Naive B cell (primary cell): ENCODE data around the gene DCTD. TPM values are rescaled to one million over a fixed set of nuclear protein-coding genes. Genes with fewer than 3 reads are reported as not detected.

Source experiments
- ATAC-seq, 2 donors: fragments of 150-1000 bp; cut with Tn5 transposase; 2 replicates each; pipeline ENCODE4 v1.10.0; 2021; ENCODE audit warnings: low read depth in 2 of 2, mild to moderate bottlenecking in 2 of 2, moderate library complexity in 2 of 2
- DNase-seq: peaks from one replicate; pipeline ENCODE4 v3.0.0; 2022
- H3K27ac Mint-ChIP-seq, 6 donors: one replicate each; pipeline ENCODE4 v1.8.0; 2020 to 2022; ENCODE audit warnings: mild to moderate bottlenecking in 6 of 6, mixed read lengths in 6 of 6, moderate library complexity in 5 of 6, inconsistent platforms in 2 of 6
- H3K27me3 Mint-ChIP-seq, 3 donors: one replicate each; pipeline ENCODE4 v1.8.0; 2021 to 2022; ENCODE audit warnings: mixed read lengths in 3 of 3, mild to moderate bottlenecking in 1 of 3
- H3K36me3 Mint-ChIP-seq, 2 donors: one replicate each; pipeline ENCODE4 v1.8.0; 2020 to 2022; ENCODE audit warnings: mixed read lengths in 2 of 2, inconsistent platforms in 1 of 2, mild to moderate bottlenecking in 1 of 2
- H3K4me1 Mint-ChIP-seq, 3 donors: one replicate each; pipeline ENCODE4 v1.8.0; 2020 to 2022; ENCODE audit warnings: mixed read lengths in 3 of 3, inconsistent platforms in 1 of 3, mild to moderate bottlenecking in 1 of 3, moderate library complexity in 1 of 3
- H3K4me3 Mint-ChIP-seq, 8 donors: one replicate each; pipeline ENCODE4 v1.8.0; 2020 to 2022; ENCODE audit warnings: mild to moderate bottlenecking in 8 of 8, mixed read lengths in 8 of 8, moderate library complexity in 8 of 8, inconsistent platforms in 2 of 8
- H3K9me3 Mint-ChIP-seq, 7 donors: one replicate each; pipeline ENCODE4 v1.8.0; 2020 to 2022; ENCODE audit warnings: mixed read lengths in 7 of 7, mild to moderate bottlenecking in 5 of 7, inconsistent platforms in 2 of 7, moderate library complexity in 1 of 7
- polyA plus RNA-seq, 6 donors: library from polyadenylated mRNA; unstranded; fragments of 300-500 nt; fragmentation: Illumina TruSeq; gene quantifications; one replicate each; pipeline ENCODE4 v1.2.3, GENCODE V29; 2021; ENCODE audit warnings: low read depth in 6 of 6

DCTD gene
- polyA plus RNA-seq, 6 donors from 2014 or later = 84.2 to 141 (median 97.0) TPM

DNA sequence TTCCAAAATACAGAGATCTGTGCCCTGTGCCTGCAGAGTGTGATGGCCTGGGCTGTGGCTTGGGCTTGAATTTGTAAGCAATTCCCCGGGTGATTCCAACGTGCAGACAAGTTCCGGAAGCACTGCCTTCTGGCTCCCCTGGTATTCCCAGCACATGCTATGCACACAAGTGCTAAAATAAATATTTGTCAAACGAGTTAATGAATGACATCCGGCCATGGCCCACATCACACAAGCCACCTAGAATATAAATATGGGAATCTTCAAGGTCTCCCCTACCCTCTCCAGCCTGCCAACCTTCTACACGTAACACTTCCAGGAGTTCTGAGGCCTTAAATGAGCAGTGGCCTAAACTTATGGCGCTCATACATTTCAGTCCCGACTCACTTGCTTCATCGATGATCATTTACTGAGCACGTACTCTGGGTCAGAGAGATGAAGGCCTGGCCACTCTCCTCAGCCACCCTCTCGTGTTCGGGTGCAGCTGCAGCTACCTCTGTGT, 21.3 kb downstream of the DCTD start:
- ATAC-seq = no peak
- peaks cover 66 to 69% of the 10 kb centered on the region in 2 donors for H3K36me3 Mint-ChIP-seq

DNA sequence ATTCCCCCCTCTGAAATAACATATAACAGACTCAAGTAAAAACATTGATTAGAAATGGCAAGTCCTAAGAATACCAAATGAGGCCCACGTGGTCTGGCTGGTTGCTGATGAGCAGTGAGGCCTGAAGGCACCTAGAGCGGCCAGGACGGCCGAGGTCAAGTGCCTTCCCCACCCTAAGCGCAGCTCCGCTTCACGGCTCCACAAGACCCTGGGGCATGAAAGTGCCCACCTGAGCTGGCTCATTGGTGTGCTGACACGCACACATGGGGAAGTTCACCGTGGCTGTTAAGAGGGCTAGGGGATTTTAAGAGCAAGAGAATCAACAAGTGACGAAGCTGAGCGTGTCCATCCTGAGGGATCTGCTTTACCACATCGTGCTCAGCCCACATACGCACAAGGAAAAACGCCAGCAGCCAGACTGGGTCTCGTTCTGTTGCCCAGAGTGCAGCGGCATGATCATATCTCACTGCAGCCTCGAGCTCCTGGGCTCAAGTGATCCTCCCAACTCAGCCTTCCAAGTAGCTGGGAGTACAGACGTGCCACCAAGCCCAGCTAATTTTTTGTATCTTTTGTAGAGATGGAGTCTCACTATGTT, 22.4 kb downstream of the DCTD start:
- peak overlapping the region in 1 of 8 donors; percentile 41 for H3K4me3 Mint-ChIP-seq
- H3K27ac Mint-ChIP-seq = no peak overlapping the region

More for the DNA sequence above, 21.3 kb downstream of the DCTD start:
- H3K4me3 Mint-ChIP-seq = no peak overlapping the region
- peaks cover 1 to 15% (median 4%) of the 10 kb centered on the region in 3 donors for H3K4me1 Mint-ChIP-seq
- no peaks in the 10 kb centered on the region for H3K9me3 Mint-ChIP-seq
- H3K27me3 Mint-ChIP-seq = no peaks in the 10 kb centered on the region
- DNase-seq = no peak
- H3K27ac Mint-ChIP-seq = no peak overlapping the region

DNA sequence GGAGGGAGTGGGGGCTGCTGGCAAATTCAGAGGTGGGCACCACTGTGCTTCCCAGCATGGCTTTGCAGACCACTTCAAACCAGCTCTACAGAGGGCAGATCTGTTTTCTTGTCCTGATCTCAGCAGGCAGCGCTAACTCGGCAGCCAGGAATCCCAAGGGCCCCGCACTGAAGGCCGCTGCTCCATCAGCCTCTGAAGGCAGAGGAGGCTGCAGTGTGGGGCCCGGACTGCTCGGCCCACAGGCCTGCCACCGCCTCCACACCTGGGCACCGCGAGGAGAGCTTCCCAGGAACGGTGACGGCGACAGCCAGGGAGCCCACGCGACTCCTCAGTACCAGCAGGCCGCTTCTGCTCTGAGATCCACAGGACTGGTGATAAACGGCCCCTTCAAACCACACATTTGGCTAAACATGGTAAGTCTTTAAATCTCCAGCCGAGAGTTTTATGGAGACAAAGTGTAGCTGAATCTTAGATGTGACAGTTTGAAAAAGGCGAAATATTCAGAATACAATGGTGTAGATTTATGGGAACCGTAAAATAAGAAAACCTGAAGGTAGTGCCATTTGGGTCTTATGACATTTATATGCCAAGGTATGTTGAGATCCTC, 23.6 kb downstream of the DCTD start:
- Mint-ChIP-seq H3K36me3 (peaks cover 79 to 80% of the 10 kb centered on the region in 2 donors), H3K27me3 (peaks cover 0 to 5% (median 0%) of the 10 kb centered on the region in 3 donors), H3K27ac (no peak overlapping the region), H3K4me1 (peaks cover 1 to 19% (median 9%) of the 10 kb centered on the region in 3 donors), H3K9me3 (no peaks in the 10 kb centered on the region), H3K4me3 (no peak overlapping the region)
- DNase-seq = no peak
- ATAC-seq = no peak

More for the DNA sequence above, 22.4 kb downstream of the DCTD start:
- ATAC-seq (no peak), DNase-seq (no peak)
- Mint-ChIP-seq H3K36me3 (peaks cover 72 to 77% of the 10 kb centered on the region in 2 donors), H3K9me3 (no peaks in the 10 kb centered on the region), H3K4me1 (peaks cover 1 to 15% (median 4%) of the 10 kb centered on the region in 3 donors), H3K27me3 (no peaks in the 10 kb centered on the region)

DNA sequence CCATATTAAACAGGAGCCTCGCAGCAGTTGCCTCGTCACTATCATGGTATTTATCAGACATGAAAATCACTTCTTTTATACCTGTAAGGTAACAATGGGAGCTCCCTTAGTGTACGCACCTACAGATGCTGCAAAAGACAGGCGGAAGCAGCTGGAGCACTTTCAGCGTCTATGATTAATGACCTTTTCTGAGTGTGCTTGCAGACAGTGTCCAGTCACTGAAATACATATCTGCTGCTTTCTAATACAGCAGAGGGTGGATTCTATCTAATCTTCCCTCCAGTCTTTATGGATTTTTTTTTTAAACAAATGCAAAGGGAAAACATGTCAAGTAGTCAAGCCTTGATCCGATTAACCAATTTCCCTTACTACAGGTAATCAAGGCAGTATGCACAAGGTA, 24.1 kb downstream of the DCTD start:
- H3K9me3 Mint-ChIP-seq = no peaks in the 10 kb centered on the region
- ATAC-seq (no peak), DNase-seq (no peak)
- peaks cover 1 to 15% (median 9%) of the 10 kb centered on the region in 3 donors for H3K4me1 Mint-ChIP-seq
- H3K27me3 Mint-ChIP-seq = peaks cover 0 to 5% (median 0%) of the 10 kb centered on the region in 3 donors
- peaks cover 77% of the 10 kb centered on the region in 2 donors for H3K36me3 Mint-ChIP-seq
- H3K4me3 Mint-ChIP-seq = no peak overlapping the region
- H3K27ac Mint-ChIP-seq = no peak overlapping the region

DNA sequence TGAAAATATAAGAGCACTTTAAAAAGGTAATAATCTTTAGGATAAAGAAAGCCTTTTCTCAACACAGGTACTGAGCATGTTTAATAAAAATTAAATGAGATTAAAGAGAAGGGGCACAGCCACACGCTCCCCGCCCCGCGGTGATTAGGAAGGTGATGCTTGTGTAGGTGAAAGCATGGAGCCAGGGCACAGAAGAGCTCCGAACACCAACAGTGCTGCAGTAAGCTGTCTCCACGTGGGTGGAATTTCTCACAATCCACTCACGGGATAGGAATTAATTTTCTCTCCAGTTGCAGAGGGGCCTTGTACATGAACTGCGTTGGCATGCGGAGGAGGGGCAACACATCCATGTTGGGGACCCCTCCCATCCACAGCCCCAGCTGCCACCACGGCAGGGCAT, 27.0 kb downstream of the DCTD start:
- DNase-seq = no peak
- Mint-ChIP-seq H3K4me1 (peaks cover 1 to 12% (median 9%) of the 10 kb centered on the region in 3 donors), H3K36me3 (peaks cover 81 to 89% of the 10 kb centered on the region in 2 donors), H3K27me3 (peaks cover 5 to 10% (median 7%) of the 10 kb centered on the region in 3 donors), H3K27ac (peak overlapping the region in 1 of 6 donors; percentile 30), H3K4me3 (no peak overlapping the region), H3K9me3 (peaks cover 2 to 18% (median 6%) of the 10 kb centered on the region in 7 donors)
- ATAC-seq = no peak

DNA sequence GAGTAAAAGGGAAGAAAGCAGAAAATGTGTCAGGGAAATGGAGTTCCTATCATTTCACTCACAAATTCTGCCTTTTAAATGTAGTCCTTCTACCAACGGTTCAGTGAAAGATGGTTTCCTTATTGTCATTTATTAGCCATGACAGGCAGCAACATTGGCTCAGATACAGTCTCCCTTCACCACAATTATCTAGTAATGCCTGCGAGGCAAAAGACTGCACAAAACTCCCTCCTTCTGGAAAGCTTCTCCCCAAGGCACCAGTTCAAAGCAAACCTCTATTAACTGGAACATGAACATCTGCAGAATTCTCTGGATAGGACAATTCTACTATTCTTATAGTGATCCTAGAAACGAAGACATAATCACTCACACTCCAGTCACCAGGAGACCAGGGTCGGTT, 28.3 kb downstream of the DCTD start:
- H3K4me3 Mint-ChIP-seq = no peak overlapping the region
- ATAC-seq (no peak), DNase-seq (no peak)
- H3K36me3 Mint-ChIP-seq = peaks cover 76 to 84% of the 10 kb centered on the region in 2 donors
- peak overlapping the region in 1 of 6 donors; percentile 3 for H3K27ac Mint-ChIP-seq
- H3K4me1 Mint-ChIP-seq = peaks cover 0 to 9% (median 6%) of the 10 kb centered on the region in 3 donors
- peaks cover 3 to 31% (median 16%) of the 10 kb centered on the region in 7 donors for H3K9me3 Mint-ChIP-seq
- H3K27me3 Mint-ChIP-seq = peaks cover 5 to 10% (median 7%) of the 10 kb centered on the region in 3 donors

DNA sequence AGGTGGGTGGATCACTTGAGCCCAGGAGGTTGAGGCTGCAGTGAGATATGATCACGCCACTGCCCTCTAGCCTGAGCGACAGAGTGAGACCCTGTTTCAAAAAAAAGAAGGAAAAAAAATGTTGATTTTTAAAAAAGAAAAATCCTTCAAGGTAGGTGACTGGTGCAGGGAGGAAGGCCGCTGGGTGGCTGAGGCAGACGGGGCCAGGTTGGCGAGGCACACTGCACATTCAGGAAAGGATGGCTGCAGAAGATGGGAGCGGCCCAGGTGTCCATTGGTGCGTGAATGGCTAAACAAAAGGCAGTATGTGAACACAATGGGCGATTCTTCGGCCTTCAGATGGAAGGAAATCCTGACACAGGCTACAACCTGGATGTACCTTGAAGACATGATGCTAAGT, 30.4 kb downstream of the DCTD start:
- H3K36me3 Mint-ChIP-seq = peaks cover 74 to 87% of the 10 kb centered on the region in 2 donors

DNA sequence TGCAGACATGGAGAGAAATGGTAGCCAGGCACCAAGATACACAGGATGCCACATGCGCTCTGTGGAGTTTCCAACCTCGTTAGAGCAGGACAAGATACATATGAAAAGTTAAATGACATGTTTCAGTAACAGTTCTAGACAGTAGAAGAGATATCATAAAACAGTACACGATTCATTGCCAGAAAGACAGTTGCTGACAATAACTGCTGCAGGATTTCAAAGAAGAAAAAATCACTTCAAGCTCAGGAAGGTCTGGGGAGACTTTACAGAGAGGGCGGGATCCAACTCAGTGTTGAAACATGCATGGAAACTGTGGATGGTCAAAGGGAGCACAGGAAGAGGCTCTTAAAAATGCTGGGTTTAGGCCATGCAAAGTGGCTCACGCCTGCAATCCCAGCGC, 31.0 kb downstream of the DCTD start:
- peaks cover 70 to 84% of the 10 kb centered on the region in 2 donors for H3K36me3 Mint-ChIP-seq
- H3K27me3 Mint-ChIP-seq = peaks cover 16 to 20% (median 18%) of the 10 kb centered on the region in 3 donors
- H3K27ac Mint-ChIP-seq = no peak overlapping the region
- no peak overlapping the region for H3K4me3 Mint-ChIP-seq
- ATAC-seq (no peak), DNase-seq (no peak)
- H3K4me1 Mint-ChIP-seq = peaks cover 0 to 9% (median 6%) of the 10 kb centered on the region in 3 donors
- H3K9me3 Mint-ChIP-seq = peaks cover 3 to 44% (median 26%) of the 10 kb centered on the region in 7 donors

More for the DNA sequence above, 30.4 kb downstream of the DCTD start:
- Mint-ChIP-seq H3K9me3 (peaks cover 3 to 44% (median 26%) of the 10 kb centered on the region in 7 donors), H3K27ac (no peak overlapping the region), H3K27me3 (peaks cover 13 to 16% (median 14%) of the 10 kb centered on the region in 3 donors), H3K4me1 (peaks cover 0 to 9% (median 6%) of the 10 kb centered on the region in 3 donors), H3K4me3 (no peak overlapping the region)
- DNase-seq = no peak
- ATAC-seq = no peak

DNA sequence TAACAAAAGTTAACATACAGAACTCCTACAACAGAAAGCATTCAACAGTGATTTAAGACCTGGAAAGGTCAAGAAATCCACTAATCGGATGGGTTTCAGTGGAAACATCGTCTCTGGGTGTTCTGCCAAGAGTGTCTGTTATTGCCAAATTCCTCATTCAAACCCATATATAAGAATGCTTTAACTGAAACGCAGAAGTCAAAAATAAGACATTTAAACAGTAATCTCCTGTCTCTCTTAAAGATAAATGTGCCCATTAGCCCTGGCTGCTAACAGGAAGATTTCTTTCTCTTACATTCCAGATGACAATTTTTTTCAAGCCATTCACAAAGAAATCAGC, 31.5 kb downstream of the DCTD start:
- Mint-ChIP-seq H3K27ac (no peak overlapping the region), H3K4me3 (no peak overlapping the region), H3K9me3 (peaks cover 3 to 44% (median 26%) of the 10 kb centered on the region in 7 donors), H3K27me3 (peaks cover 21 to 25% (median 23%) of the 10 kb centered on the region in 3 donors), H3K36me3 (peaks cover 70 to 83% of the 10 kb centered on the region in 2 donors), H3K4me1 (peaks cover 0 to 9% (median 6%) of the 10 kb centered on the region in 3 donors)
- ATAC-seq (no peak), DNase-seq (no peak)

DNA sequence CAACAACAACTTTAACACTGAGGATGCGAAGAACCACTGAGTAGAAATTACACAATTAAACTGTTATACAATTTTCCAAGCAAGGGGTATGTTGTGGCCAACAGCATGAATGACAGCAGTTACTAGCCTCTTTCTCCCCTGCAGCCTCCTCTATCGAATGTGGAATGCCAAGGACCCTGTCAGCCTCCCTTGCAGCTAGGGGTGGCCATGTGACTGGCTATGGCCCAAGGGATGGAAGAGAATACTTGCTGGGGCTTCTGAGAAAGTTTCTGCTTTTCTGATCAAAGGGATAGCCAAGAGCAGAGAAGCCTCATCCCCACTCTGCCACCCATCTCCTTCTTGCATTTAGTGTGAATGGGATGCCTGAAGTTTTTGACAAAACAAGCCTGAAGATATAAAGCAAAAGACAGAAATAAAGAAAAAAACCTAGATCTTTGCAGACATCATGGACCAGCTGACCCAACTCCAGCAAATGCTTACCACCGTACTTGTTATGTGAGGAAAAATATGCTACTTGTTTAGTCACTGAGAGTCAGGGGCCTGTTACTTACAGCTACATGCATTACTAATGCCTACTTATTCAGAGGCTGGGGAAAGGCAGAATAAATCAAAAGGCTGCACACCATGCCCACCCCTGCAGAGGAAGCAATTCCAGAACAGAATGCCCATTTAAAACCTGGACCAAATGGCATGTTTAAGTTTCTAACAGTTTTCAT, 32.0 kb downstream of the DCTD start:
- DNase-seq (no peak), ATAC-seq (no peak)
- H3K4me3 Mint-ChIP-seq = no peak overlapping the region
- no peak overlapping the region for H3K27ac Mint-ChIP-seq
- peaks cover 0 to 9% (median 6%) of the 10 kb centered on the region in 3 donors for H3K4me1 Mint-ChIP-seq
- H3K36me3 Mint-ChIP-seq = peaks cover 65 to 78% of the 10 kb centered on the region in 2 donors
- H3K9me3 Mint-ChIP-seq = peaks cover 3 to 44% (median 26%) of the 10 kb centered on the region in 7 donors
- H3K27me3 Mint-ChIP-seq = peaks cover 26 to 30% (median 28%) of the 10 kb centered on the region in 3 donors

DNA sequence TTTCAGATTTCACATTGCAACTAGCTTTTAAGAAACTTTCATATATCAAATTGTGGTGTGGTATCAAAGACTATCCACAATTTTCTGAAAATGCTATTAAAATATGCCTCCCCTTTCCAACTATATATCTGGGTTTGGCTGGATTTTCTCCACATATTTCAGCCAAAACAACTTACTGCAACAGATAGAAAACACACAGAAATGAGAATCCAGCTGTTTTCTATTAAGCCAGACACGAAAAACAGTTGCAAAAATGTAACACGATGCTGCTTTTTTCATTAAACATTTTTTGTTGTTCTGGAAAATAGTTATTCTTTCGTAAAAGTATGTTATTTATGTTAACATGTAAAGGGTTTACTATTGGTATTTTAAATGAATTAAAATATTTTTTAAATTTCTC, 33.1 kb downstream of the DCTD start:
- peaks cover 31 to 41% (median 40%) of the 10 kb centered on the region in 3 donors for H3K27me3 Mint-ChIP-seq
- no peak overlapping the region for H3K27ac Mint-ChIP-seq
- ATAC-seq (no peak), DNase-seq (no peak)
- H3K36me3 Mint-ChIP-seq = peaks cover 54 to 66% of the 10 kb centered on the region in 2 donors
- H3K4me1 Mint-ChIP-seq = peaks cover 0 to 4% (median 0%) of the 10 kb centered on the region in 3 donors
- H3K9me3 Mint-ChIP-seq = peaks cover 3 to 44% (median 26%) of the 10 kb centered on the region in 7 donors
- no peak overlapping the region for H3K4me3 Mint-ChIP-seq

DNA sequence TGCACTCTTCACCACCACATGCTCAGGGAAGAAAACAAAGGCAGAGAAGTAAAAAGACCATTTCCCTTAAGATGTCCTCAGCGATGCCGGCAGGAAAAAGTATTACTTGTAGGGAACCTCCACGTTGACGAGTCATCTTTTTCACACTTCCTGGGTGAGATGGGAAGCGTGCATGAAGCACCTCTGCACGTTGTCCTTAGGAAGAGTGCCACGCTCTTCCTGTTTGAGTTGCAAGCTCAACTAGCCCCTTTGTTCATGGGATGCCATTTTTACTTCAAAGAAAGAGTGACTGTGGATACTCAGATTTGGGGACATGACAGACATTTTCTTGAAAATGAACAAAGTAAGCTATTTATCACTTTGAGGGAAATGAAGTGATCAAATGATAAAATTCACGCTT, 33.8 kb downstream of the DCTD start:
- Mint-ChIP-seq H3K27ac (peak overlapping the region in 1 of 6 donors; percentile 21), H3K36me3 (peaks cover 49 to 60% of the 10 kb centered on the region in 2 donors), H3K4me3 (no peak overlapping the region), H3K9me3 (peaks cover 3 to 44% (median 26%) of the 10 kb centered on the region in 7 donors), H3K27me3 (peaks cover 33 to 47% (median 47%) of the 10 kb centered on the region in 3 donors), H3K4me1 (peaks cover 0 to 4% (median 0%) of the 10 kb centered on the region in 3 donors)
- DNase-seq (no peak), ATAC-seq (no peak)

DNA sequence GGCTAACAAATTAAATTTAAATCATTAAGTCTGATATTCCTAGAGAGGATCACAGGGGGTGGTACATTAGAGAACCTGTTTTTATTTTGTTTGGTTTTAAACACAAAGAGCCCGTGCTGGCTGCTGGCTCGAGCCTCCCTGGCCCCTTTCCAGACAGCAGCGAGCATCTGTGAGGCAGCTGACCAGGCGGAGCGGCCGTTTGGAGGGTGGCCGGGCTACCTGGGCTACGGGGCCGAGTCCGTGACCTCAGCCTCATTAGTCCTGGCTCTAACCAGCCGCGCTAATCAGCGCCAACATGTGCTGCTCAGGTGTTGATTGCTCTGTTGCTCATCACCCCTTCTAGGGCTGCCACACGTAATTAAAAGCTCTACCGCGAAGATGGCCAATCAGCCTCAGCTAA, 35.3 kb downstream of the DCTD start:
- Mint-ChIP-seq H3K36me3 (peaks cover 47 to 65% of the 10 kb centered on the region in 2 donors), H3K9me3 (peaks cover 3 to 40% (median 26%) of the 10 kb centered on the region in 7 donors), H3K27me3 (peaks cover 41 to 60% (median 57%) of the 10 kb centered on the region in 3 donors), H3K27ac (peak overlapping the region in 1 of 6 donors; percentile 12), H3K4me1 (peaks cover 0 to under 1% (median 0%) of the 10 kb centered on the region in 3 donors), H3K4me3 (no peak overlapping the region)
- ATAC-seq = no peak
- DNase-seq = no peak
